OCI-LY7 (cell line): ENCODE results near the gene CA5A. TPM values are rescaled to one million over a fixed set of nuclear protein-coding genes. Genes with fewer than 3 reads are reported as not detected.

Experiments
- BruUV-seq: library from RNA; stranded (reverse); fragments of 400-500 nt; replicated peaks from 2 replicates; lab custom pipeline; 2021; lab: Mats Ljungman, UMichigan
- CTCF ChIA-PET: fragments of 300-600 bp; sonication (Branson Sonifier 250); formaldehyde crosslinking; loops from one replicate; lab custom pipeline; 2022; ENCODE audit warnings: antibody characterized with exemption; ENCODE audit not compliant: unreplicated experiment; lab: Charles Lee
- POLR2A ChIA-PET: fragments of 300-600 bp; sonication (Branson Sonifier 250); formaldehyde crosslinking; loops from one replicate; lab custom pipeline; 2022; ENCODE audit warnings: antibody characterized with exemption; lab: Charles Lee
- DNase-seq: peaks from one replicate; pipeline ENCODE4 v3.0.0-alpha.2; 2015; ENCODE audit warnings: low spot score
- H2AFZ ChIP-seq: fragments of 200-600 bp; sonication (generic), shearing (Covaris generic); 2 replicates; pipeline ENCODE4 v1.6.1; 2014; ENCODE audit warnings: mild to moderate bottlenecking, antibody characterized with exemption, low read length, moderate library complexity
- H3K27ac ChIP-seq: fragments of 200-600 bp; sonication (generic); 2 replicates; pipeline ENCODE4 v1.5.1; 2014; ENCODE audit warnings: mixed run types, low read depth, mild to moderate bottlenecking, moderate library complexity, low read length, inconsistent platforms; ENCODE audit not compliant: poor library complexity, severe bottlenecking
- H3K36me3 ChIP-seq: fragments of 200-600 bp; sonication (generic); 2 replicates; pipeline ENCODE4 v1.6.1; 2014; ENCODE audit warnings: mild to moderate bottlenecking, antibody characterized with exemption, low read length, moderate library complexity, mixed read lengths; ENCODE audit not compliant: insufficient read depth
- H3K4me1 ChIP-seq: fragments of 200-600 bp; sonication (generic); 2 replicates; pipeline ENCODE4 v1.5.1; 2014; ENCODE audit warnings: mild to moderate bottlenecking, low read length; ENCODE audit not compliant: insufficient read depth, poor library complexity, severe bottlenecking
- H3K4me2 ChIP-seq: fragments of 200-600 bp; sonication (generic); 2 replicates; pipeline ENCODE4 v1.6.1; 2014; ENCODE audit warnings: mild to moderate bottlenecking, low read length
- H3K4me3 ChIP-seq: fragments of 200-600 bp; sonication (generic); 2 replicates; pipeline ENCODE4 v1.5.1; 2014; ENCODE audit warnings: mild to moderate bottlenecking, low read depth, low read length; ENCODE audit not compliant: poor library complexity, severe bottlenecking
- H3K79me2 ChIP-seq: fragments of 200-600 bp; sonication (generic); 2 replicates; pipeline ENCODE4 v1.6.1; 2016; ENCODE audit warnings: low read depth, mild to moderate bottlenecking, low read length, moderate library complexity, mixed read lengths; ENCODE audit not compliant: insufficient read depth
- H3K9me2 ChIP-seq: fragments of 200-600 bp; sonication (generic); 2 replicates; pipeline ENCODE4 v1.6.1; 2016; ENCODE audit warnings: mild to moderate bottlenecking, low read length, mixed read lengths; ENCODE audit not compliant: insufficient read depth
- H3K9me3 ChIP-seq: fragments of 200-600 bp; sonication (generic); 2 replicates; pipeline ENCODE4 v1.6.1; 2014; ENCODE audit warnings: mild to moderate bottlenecking, mixed run types, low read length, mixed read lengths
- H4K20me1 ChIP-seq: fragments of 200-600 bp; sonication (generic); 2 replicates; pipeline ENCODE4 v1.6.1; 2014; ENCODE audit warnings: mild to moderate bottlenecking, antibody characterized with exemption, low read length, moderate library complexity, mixed read lengths; ENCODE audit not compliant: insufficient read depth
- EZH2phosphoT487 ChIP-seq: fragments of 200-600 bp; sonication (generic); IDR thresholded peaks from 2 replicates; pipeline ENCODE4 v1.6.1; 2018; ENCODE audit warnings: low read depth, borderline replicate concordance, mild to moderate bottlenecking, mixed run types, antibody characterized with exemption, low read length, moderate library complexity, mixed read lengths
- intact Hi-C: fragments of 100-400 bp; cut with micrococcal nuclease; formaldehyde crosslinking; loops from one replicate; pipeline ENCODE4 v1.10.0; 2022; ENCODE audit not compliant: unreplicated experiment
- total RNA-seq, 2 experiments: library from RNA; depleted of rRNA in 1 of 2; stranded (reverse); fragments of >200 nt in 1 of 2; shearing (Covaris generic) in 1 of 2; gene quantifications; 2 replicates each; pipeline ENCODE4 v1.2.3, GENCODE V29; 2014 to 2022
- TF ChIP-seq, protein P1 (sequence below): fragments of 200-600 bp; sonication (generic); conservative IDR thresholded peaks from 2 replicates; pipeline ENCODE4 v1.5.1; 2014; ENCODE audit warnings: mild to moderate bottlenecking, antibody characterized with exemption, low read length, moderate library complexity, mixed read lengths

CA5A gene
- total RNA-seq, 2 experiments from 2014 or later = not detected

DNA sequence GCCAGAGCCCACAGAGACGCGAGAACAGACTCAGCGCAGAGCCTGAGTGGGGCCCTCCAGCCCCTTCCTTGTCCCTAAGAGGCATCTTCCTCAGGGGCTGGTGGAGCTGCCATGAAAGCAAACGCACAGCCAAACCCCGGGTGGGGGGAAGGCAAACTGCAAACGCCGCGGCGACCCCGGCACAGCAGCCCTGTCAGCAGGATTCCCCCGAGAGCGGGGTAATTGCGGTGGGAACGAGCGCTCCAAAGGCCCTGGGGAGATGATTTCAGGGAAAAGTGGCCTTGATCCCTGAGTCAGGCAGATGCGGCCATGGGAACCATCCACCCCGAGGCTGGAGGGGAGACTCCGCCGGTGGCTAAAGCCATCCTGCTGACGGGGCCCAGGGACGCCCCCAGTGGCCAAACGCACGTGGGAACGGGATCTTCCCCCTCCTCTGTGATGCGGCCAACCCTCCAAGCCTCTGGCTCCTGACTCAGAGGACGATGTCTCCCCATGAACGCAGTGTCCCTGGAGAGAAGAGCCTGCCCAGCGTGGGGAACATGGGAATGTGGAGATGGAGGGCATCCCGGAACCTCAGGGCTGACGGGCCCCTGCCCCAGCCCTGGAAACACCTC is 92.1 kb downstream of the CA5A start:
- Histone ChIP-seq H3K27ac (peak overlapping the region; percentile 61), H3K9me3 (no peaks in the 10 kb centered on the region), H3K4me1 (peaks cover 40% of the 10 kb centered on the region), H4K20me1 (peaks cover 26% of the 10 kb centered on the region; the same call in 1 of the 2 replicates), H3K4me2 (peak overlapping the region; percentile 59), H3K4me3 (peak overlapping the region; percentile 1), H3K79me2 (peaks cover 76% of the 10 kb centered on the region), H3K9me2 (no peaks in the 10 kb centered on the region), H3K36me3 (peaks cover 98% of the 10 kb centered on the region), H2AFZ (no peak overlapping the region)
- no peak for TF ChIP-seq EZH2phosphoT487
- TF ChIP-seq, protein P1, sequence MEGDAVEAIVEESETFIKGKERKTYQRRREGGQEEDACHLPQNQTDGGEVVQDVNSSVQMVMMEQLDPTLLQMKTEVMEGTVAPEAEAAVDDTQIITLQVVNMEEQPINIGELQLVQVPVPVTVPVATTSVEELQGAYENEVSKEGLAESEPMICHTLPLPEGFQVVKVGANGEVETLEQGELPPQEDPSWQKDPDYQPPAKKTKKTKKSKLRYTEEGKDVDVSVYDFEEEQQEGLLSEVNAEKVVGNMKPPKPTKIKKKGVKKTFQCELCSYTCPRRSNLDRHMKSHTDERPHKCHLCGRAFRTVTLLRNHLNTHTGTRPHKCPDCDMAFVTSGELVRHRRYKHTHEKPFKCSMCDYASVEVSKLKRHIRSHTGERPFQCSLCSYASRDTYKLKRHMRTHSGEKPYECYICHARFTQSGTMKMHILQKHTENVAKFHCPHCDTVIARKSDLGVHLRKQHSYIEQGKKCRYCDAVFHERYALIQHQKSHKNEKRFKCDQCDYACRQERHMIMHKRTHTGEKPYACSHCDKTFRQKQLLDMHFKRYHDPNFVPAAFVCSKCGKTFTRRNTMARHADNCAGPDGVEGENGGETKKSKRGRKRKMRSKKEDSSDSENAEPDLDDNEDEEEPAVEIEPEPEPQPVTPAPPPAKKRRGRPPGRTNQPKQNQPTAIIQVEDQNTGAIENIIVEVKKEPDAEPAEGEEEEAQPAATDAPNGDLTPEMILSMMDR = peak; percentile 68
- POLR2A ChIA-PET = interaction anchor here (0.9 kb wide), 1 partner anchor 15 kb away, joined by 3 read pairs; no protein-coding TSS in a partner anchor
- intact Hi-C loops = no loop called here
- CTCF ChIA-PET = no interaction called here
- DNase-seq = no peak
- BruUV-seq = no TSS peak

DNA sequence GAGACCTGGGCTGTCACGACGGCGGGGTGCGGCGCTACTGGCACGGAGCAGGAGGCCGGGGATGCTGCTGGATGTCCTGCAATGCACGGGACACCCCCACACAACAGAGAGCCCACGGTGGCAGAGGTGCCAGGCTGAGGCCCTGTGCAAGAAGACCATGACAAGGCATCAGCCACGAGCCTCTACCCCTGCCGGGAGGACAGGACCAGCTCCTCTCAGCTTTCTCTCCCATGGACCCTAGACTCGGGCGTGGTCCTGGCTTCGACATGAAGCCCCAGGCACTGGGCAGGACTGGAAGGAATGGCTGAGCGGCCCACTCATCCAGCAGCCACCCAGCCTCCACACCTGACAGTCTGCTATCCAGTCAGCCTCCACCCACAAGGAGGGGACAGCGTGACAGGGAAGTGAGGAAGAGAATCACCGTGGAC is 92.6 kb downstream of the CA5A start:
- Histone ChIP-seq H2AFZ (no peak overlapping the region), H3K9me3 (no peaks in the 10 kb centered on the region), H3K4me3 (peak overlapping the region; percentile 1), H4K20me1 (peaks cover 21% of the 10 kb centered on the region; the same call in 1 of the 2 replicates), H3K36me3 (peaks cover 98% of the 10 kb centered on the region), H3K79me2 (peaks cover 71% of the 10 kb centered on the region), H3K4me2 (peak overlapping the region; percentile 59), H3K27ac (peak overlapping the region; percentile 61), H3K9me2 (no peaks in the 10 kb centered on the region), H3K4me1 (peaks cover 40% of the 10 kb centered on the region)
- CTCF ChIA-PET = interaction anchor here (1.5 kb wide), 1 partner anchor 27 kb away, joined by 3 read pairs; no protein-coding TSS in a partner anchor
- BruUV-seq = no TSS peak
- intact Hi-C loops = loop anchor here (2.0 kb wide), 1 partner anchor 65 kb away; no protein-coding TSS in a partner anchor
- no peak for TF ChIP-seq EZH2phosphoT487
- TF ChIP-seq, protein P1 = no peak
- POLR2A ChIA-PET = interaction anchor here (0.9 kb wide), 1 partner anchor 15 kb away, joined by 3 read pairs; no protein-coding TSS in a partner anchor
- DNase-seq = no peak
